Endodermal cell (in vitro differentiated cells): Measurements from ENCODE around the gene APMAP. TPM values are rescaled to one million over a fixed set of nuclear protein-coding genes. Genes with fewer than 3 reads are reported as not detected.

Experiments
- DNase-seq: peaks from one replicate; pipeline ENCODE4 v3.0.0-alpha.2; 2017
- H3K27ac ChIP-seq: 2 replicates; pipeline ENCODE4 v1.5.1; 2013; ENCODE audit warnings: mild to moderate bottlenecking, low read depth, low read length, moderate library complexity
- H3K27me3 ChIP-seq: 2 replicates; pipeline ENCODE4 v1.6.1; 2013; ENCODE audit warnings: mild to moderate bottlenecking, low read length, moderate library complexity; ENCODE audit not compliant: insufficient read depth, control insufficient read depth, poor library complexity, severe bottlenecking
- H3K36me3 ChIP-seq: 2 replicates; pipeline ENCODE4 v1.7.0; 2013; ENCODE audit warnings: mild to moderate bottlenecking, low read length, moderate library complexity; ENCODE audit not compliant: control insufficient read depth, insufficient read depth
- H3K4me1 ChIP-seq: one replicate; pipeline ENCODE4 v1.7.0; 2013; ENCODE audit warnings: low read length; ENCODE audit not compliant: control insufficient read depth, insufficient read depth
- H3K4me3 ChIP-seq: 2 replicates; pipeline ENCODE4 v1.5.1; 2013; ENCODE audit warnings: mild to moderate bottlenecking, low read length, moderate library complexity
- H3K9ac ChIP-seq: 2 replicates; pipeline ENCODE4 v1.6.1; 2013; ENCODE audit warnings: mild to moderate bottlenecking, low read length, moderate library complexity; ENCODE audit not compliant: poor library complexity, severe bottlenecking; ENCODE audit errors: extremely low read depth
- H3K9me3 ChIP-seq: 2 replicates; pipeline ENCODE4 v1.6.1; 2013; ENCODE audit warnings: mild to moderate bottlenecking, low read length, moderate library complexity; ENCODE audit not compliant: control insufficient read depth
- H3K27ac Mint-ChIP-seq: 2 replicates; pipeline ENCODE4 v1.8.0; 2020; ENCODE audit warnings: mixed read lengths
- H3K27me3 Mint-ChIP-seq: 2 replicates; pipeline ENCODE4 v1.8.0; 2021; ENCODE audit warnings: mild to moderate bottlenecking, mixed read lengths; ENCODE audit not compliant: insufficient read depth
- H3K36me3 Mint-ChIP-seq: 2 replicates; pipeline ENCODE4 v1.8.0; 2020; ENCODE audit warnings: low read depth, mixed read lengths
- H3K4me1 Mint-ChIP-seq: 2 replicates; pipeline ENCODE4 v1.8.0; 2020; ENCODE audit warnings: mixed read lengths
- H3K4me3 Mint-ChIP-seq: 2 replicates; pipeline ENCODE4 v1.8.0; 2020; ENCODE audit warnings: mild to moderate bottlenecking, moderate library complexity, mixed read lengths
- H3K9me3 Mint-ChIP-seq: 2 replicates; pipeline ENCODE4 v1.8.0; 2020; ENCODE audit warnings: mild to moderate bottlenecking, mixed read lengths
- WGBS, 2 experiments: methylation state at CpG; one replicate each; pipeline versions ENCODE4 v1.1.5 to v1.1.7; 2013; ENCODE audit warnings: missing lambda C conversion rate in 2 of 2, mixed read lengths in 1 of 2; ENCODE audit not compliant: insufficient coverage in 1 of 2, insufficient read length in 1 of 2; 5-methylcytosine and 5-hydroxymethylcytosine counted together
- total RNA-seq, 2 donors: library from RNA; stranded (reverse); fragmentation: NEBNext Ultra II Directional in 1 of 2; extraction: Animal tissue kit (Norgen Biotek cat#: 25700) in 1 of 2; gene quantifications; 2 replicates in 1 of 2; 3 replicates in 1 of 2; pipeline ENCODE4 v1.2.1, GENCODE V29; 2021
- TF ChIP-seq, protein P1 (sequence below): fragments of 200-600 bp; sonication (generic); conservative IDR thresholded peaks from 2 replicates; pipeline ENCODE4 v1.5.0; 2021; ENCODE audit warnings: antibody characterized with exemption, mild to moderate bottlenecking

The APMAP gene
- total RNA-seq, 2 donors from 2014 or later, result 60.2 to 65.6 TPM

DNA sequence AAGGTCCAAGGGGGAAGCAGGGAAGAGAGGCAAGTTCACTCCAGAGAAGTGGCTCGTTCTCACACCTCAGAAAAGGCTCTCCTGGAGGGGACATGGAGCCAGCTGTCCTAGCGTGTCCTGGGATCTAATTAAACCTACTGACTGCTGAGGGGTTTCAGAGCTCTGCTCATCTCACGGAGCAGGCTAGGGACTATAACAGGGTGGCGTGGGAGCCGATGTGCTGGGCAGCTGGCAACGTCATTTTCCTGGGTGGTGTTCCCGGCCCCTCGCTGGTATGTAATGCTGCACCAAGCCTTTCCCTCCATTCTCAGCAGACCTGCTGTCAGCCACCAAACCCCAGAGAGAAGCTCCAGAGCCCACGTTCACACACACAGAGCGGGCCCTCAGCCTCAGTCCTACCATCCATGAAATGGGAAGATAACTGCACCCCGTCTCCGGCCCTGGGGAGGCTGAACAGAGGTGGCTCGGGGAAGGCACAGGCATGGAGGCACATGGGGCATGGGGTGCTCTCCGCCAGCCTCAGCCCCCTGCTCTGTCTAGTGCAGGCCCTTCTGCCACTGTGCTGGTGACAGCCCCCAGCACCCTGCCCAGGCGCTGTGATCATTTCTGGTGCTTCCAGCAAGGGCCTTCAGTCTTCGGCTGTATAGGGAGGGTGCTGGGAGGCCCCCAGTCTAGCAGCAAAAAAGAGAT, 41.6 kb downstream of the APMAP start:
- 92 to 96% methylated on average over 9 to 16 of the region's 16 CpGs for WGBS, 2 experiments
- peaks cover 5% of the 10 kb centered on the region for H3K36me3 Mint-ChIP-seq
- no peak for DNase-seq
- Histone ChIP-seq H3K36me3 (no peaks in the 10 kb centered on the region), H3K27ac (no peak overlapping the region), H3K9ac (no peak overlapping the region), H3K4me3 (no peak overlapping the region), H3K27me3 (no peaks in the 10 kb centered on the region), H3K4me1 (no peaks in the 10 kb centered on the region), H3K9me3 (no peaks in the 10 kb centered on the region)
- no peak overlapping the region for H3K27ac Mint-ChIP-seq
- TF ChIP-seq, protein P1, sequence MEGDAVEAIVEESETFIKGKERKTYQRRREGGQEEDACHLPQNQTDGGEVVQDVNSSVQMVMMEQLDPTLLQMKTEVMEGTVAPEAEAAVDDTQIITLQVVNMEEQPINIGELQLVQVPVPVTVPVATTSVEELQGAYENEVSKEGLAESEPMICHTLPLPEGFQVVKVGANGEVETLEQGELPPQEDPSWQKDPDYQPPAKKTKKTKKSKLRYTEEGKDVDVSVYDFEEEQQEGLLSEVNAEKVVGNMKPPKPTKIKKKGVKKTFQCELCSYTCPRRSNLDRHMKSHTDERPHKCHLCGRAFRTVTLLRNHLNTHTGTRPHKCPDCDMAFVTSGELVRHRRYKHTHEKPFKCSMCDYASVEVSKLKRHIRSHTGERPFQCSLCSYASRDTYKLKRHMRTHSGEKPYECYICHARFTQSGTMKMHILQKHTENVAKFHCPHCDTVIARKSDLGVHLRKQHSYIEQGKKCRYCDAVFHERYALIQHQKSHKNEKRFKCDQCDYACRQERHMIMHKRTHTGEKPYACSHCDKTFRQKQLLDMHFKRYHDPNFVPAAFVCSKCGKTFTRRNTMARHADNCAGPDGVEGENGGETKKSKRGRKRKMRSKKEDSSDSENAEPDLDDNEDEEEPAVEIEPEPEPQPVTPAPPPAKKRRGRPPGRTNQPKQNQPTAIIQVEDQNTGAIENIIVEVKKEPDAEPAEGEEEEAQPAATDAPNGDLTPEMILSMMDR, result no peak
- H3K27me3 Mint-ChIP-seq, result peaks cover 19% of the 10 kb centered on the region
- no peak overlapping the region for H3K4me3 Mint-ChIP-seq
- H3K9me3 Mint-ChIP-seq, result peaks cover 17% of the 10 kb centered on the region
- no peaks in the 10 kb centered on the region for H3K4me1 Mint-ChIP-seq

DNA sequence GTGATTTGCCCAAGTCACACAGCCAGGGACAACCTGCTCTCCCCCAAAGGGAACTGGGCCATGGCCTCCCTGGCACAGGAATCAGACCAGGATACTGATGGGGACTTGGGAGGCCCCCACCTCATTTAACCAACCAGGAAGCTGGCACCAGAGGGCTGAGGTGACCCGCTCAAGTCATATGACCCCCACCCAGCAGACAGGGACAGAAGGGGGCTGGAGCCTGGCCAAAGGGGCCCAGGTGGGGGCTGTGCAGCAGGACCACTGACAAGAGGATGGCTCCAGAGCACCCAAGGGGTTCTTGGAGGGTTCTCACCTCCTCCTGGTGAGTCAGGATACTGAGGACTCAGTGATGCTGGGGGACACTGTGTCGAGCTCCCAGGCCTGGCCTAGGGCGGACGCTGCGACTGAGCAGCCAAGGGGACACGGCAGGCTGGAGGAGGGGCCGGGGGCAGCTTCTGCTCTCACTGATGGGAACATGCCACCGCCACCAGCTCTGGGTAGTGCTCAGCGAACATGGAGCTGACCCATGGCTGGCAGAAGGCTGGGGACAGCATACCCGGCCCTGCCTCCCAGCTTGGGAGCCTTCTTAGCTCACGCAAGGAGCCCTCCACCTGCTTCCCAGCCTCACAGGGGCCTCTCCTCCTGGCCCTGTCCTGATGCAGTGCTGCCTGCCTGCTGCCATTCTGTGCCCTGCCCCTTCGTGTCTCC, 42.3 kb downstream of the APMAP start:
- H3K9me3 Mint-ChIP-seq, result peaks cover 22% of the 10 kb centered on the region
- DNase-seq, result peak; percentile 41
- 86 to 89% methylated on average over 9 to 12 of the region's 12 CpGs for WGBS, 2 experiments
- no peak overlapping the region for H3K4me3 Mint-ChIP-seq
- Histone ChIP-seq H3K9me3 (no peaks in the 10 kb centered on the region), H3K27me3 (no peaks in the 10 kb centered on the region), H3K4me1 (no peaks in the 10 kb centered on the region), H3K4me3 (no peak overlapping the region), H3K27ac (no peak overlapping the region), H3K36me3 (no peaks in the 10 kb centered on the region), H3K9ac (no peak overlapping the region)
- no peaks in the 10 kb centered on the region for H3K36me3 Mint-ChIP-seq
- TF ChIP-seq, protein P1, result no peak
- peaks cover 24% of the 10 kb centered on the region for H3K27me3 Mint-ChIP-seq
- no peak overlapping the region for H3K27ac Mint-ChIP-seq
- no peaks in the 10 kb centered on the region for H3K4me1 Mint-ChIP-seq

DNA sequence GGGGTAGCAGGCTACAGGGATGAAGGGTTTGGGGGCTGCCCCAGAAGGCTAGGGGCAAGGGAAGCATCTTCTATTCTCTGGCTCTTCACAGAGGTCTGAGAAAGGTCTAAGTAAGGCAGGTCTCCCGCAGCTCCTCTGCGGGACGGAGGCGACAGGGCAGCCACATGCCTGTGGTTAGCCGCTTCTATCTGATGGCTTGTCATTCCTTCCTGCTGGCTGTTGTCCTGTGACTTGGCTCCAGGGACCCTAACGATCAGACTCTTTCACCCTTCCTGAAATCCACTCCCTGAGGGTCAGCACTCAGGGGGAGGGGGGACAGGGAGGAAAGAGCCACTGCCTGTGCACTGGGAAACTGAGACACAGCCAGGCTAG, 42.8 kb downstream of the APMAP start:
- TF ChIP-seq, protein P1, result no peak
- peak; percentile 51 for DNase-seq
- no peaks in the 10 kb centered on the region for H3K36me3 ChIP-seq
- WGBS, 2 experiments, result 74 to 76% methylated on average over 4 to 6 of the region's 6 CpGs
- no peaks in the 10 kb centered on the region for H3K27me3 ChIP-seq
- Mint-ChIP-seq H3K27ac (no peak overlapping the region), H3K36me3 (no peaks in the 10 kb centered on the region), H3K4me1 (no peaks in the 10 kb centered on the region), H3K27me3 (peaks cover 25% of the 10 kb centered on the region), H3K9me3 (peaks cover 22% of the 10 kb centered on the region), H3K4me3 (no peak overlapping the region)
- no peaks in the 10 kb centered on the region for H3K4me1 ChIP-seq
- H3K27ac ChIP-seq, result no peak overlapping the region
- no peaks in the 10 kb centered on the region for H3K9me3 ChIP-seq
- no peak overlapping the region for H3K4me3 ChIP-seq
- H3K9ac ChIP-seq, result no peak overlapping the region
